Activated T-cell treated with anti-CD3 and anti-CD28 coated beads, Interleukin-2, amount 50 U/mL, for 1 hour (primary cell): Measurements from ENCODE around the gene RHOC.
"Not testable (repeated sequence)": the region's sequence is repeated elsewhere in the genome, so short reads cannot be mapped to it uniquely, and the experiment has no call there.

ENCODE experiments used
- DNase-seq: peaks from one replicate; pipeline ENCODE4 v3.0.0-alpha.2; 2020

RHOC gene

DNA sequence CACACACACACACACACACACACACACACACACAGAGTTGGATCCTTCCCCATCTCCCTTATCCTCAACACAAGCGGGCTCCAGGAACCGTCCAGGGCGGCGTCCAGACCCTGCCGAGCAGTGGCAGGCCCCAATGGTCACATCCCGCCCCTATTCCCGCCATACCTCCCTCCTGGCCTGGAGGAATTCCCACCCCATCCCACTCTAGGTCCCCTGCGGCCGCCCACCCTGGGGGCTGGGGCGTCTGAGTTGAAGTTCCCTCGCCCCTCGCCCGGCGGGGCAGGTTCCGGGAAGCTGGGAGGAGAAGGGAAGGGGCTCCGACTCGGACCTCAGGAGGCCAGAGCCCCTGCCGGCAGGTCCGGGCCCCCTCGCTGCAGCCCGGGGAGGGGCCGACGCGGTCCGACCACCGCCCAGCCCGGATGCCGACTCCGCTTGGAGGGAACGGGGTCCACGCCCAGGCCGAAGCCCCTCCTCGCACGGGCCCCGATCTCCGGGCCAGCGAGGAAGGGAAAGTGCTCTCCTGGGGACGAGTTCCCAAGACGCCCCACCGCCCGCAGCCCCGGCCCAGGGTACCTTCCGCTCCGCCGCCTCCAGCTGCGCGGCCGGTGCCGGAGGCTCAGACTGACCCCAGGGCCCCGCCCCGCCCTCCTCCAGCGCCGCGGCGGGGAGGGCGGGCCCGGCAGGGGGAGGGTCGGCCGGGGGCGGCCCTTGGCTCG, at the start of gene RHOC:
Gene RHOC, minus strand, starts transcription at position 623 of the 716 bp plus-strand sequence. CDS start 3,328 bp downstream, outside the sequence.
- DNase-seq = no peak

DNA sequence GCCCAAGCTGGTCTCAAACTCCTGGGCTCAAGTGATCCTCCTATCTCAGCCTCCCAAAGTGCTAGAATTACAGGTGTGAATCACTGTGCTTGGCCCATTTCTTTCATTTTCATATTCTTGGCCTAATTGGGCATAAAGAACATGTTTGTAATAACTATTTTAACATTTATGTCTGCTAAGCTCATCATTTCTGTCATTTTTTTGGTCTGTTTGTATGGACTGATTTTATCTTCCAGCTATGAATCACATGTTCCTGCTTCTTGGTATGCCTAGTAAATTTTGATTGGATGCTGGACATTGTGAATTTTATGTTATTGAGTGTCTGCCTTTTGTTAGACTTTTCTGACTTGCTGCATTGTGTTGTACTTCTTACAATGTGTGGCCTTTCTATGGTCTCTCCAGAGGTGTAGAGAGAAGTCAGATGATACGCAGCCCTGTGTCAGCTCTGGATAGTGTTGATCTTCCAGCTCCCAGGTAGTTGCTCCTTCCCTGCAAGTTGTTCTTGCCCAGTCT, 47.2 kb upstream of the RHOC start:
- no peak for DNase-seq

DNA sequence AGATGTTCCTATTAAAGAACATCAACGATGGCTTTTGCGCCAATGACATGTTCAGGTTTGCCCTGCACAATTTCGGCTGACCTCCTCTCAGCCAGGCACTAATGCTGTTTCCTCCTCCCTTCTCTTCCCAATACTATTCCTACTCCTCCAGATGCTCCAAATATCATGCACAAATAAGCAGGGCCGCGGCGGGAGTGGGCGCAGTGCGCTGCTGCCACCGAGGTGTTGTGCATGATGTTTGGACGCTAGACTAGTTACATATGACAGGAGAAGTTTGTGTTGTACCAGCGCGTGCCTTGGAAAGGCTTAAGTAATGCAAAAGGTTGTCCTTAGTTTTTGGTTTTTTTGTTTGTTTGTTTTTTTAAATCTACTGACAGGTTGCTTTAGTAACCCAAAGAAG, 41.5 kb upstream of the RHOC start:
- DNase-seq = no peak

DNA sequence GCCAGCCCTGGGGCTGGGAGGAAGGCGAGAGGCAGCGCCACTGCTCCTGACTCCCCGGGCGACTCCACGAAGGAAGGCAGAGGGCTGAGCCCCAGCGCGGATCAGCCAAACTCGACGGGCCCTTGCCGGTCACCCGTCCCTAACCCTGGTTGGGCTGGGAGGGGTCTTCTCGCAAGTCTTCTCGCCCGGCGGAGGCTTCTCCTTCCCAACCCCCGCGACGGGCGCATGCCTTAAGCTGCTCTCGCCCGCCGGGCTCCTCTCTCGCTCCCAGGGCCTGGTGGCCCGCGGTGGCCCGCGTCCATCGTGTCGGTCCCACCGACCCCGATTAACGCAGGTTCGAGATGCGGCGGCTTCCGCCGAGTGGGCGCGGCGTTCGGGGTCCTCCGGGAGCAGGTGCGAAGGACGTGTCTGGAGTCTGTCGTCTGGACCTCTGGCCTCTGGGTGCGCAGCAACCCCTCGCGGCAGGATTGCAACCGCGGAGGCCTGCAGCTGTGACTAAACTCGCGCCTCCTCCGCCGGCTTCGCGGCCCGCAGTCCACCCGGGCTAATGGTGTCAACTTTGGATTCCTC, 37.2 kb upstream of the RHOC start:
- DNase-seq = no peak

DNA sequence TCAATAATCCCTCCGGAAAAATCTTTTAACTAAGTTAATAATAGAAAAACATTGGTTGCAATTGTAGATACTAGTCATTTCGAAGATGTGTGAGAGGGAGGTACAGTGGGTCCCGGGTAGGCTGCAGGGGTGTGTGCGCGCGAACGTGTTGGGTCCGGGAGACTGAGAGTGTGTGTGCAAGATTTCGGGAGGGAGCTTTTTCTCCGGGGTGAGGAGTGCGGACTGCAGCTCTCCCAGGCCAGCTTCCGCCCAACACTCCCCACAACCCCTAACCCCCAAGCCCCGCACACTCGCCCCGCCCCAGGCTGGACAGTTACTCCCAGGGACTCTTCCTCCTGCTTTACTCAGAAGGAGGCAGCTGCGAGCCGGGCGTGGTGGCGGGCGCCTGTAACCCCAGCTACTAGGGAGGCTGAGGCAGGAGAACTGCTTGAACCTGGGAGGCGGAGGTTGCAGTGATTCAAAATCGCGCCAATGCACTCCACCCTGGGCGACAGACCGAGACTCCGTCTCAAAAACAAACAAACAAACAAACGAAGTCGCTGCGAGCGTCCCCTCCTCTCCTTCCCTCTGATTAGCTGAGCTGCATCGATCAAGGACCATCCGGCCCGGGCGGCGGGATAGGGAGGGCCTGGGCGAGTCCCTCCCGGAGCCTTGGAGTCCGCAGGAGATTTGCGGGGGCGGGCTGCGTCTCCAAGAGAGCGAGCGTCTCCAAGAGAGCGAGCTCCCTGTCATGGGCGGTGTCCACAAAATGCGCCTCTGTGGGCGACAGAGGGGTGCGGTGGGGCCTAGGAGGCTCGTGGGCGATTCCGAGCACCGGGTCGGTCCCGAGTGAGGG, 36.5 kb upstream of the RHOC start:
- DNase-seq = no peak

DNA sequence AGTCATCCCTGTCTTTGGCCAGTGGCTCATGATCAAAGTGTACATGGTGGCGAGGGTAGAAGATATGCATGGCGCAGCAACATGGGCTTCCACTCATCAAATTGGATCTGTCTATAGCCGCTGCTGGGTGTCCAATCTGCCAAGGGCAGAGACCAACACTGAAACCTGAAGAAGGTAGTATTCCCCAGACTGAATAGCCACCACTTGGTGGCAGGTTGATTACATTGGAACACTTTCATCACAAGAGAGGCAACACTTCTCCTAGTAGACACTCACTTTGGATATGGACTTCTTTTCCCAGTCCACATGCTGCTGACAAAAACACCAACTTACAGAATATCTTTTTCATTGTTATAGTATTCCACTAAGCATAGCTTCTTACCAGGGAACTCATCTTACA, 30.6 kb upstream of the RHOC start:
- no peak for DNase-seq

DNA sequence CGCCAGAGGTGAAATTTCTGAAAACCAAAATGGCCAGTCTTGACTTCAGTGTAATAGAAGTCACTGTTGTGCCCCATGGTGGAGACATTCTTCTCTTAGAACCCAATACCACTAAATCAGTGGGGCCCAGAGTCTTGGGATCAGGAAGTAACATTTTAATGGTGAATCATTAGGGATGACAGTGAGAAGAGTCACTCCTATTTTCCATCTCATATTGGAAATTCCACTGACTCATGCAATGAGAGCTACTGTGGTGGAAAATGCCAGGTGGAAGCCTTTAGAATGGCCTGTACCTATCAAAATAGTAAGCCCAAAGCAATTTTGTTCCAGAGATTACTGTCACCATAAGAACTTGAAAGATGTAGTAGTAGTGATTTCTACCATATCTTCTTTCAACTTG, 28.8 kb upstream of the RHOC start:
- no peak for DNase-seq

DNA sequence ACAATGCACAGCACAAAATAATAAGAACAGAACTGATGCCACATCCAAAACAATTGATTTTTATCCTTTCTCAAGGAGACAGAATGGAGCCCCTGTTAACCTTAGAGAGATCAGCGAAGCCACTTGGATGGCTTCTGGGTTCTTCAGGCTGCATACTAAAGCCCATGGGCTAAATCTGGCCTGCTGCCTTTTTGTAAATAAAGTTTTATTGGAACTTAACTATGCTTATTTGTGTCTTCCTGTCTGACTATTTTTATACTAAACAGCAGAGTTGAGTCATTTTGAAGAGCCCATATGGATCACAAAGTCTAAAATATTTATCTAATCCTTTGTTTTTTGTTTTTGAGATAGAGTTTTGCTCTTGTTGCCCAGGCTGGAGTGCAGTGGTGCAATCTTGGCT, 24.5 kb upstream of the RHOC start:
- no peak for DNase-seq

DNA sequence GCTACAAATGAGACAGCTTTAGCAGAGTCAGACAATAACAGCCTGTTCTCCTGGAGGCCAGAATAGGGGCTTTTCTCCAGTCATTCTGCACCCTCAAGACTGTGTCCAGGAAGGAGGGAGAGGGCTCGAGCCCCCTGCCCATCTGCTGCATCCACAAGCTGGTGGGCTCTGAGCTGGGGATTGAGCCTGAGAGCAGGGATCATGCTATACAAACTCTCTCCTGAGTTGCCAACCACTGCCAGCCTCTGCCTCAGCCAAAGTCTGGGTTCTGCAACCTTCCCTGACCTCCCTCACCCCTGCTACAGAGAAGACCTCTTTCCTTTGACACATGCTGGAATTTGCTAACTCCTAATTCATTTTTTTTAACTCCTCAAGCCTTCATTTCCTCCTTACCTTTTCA, 23.0 kb upstream of the RHOC start:
- no peak for DNase-seq

DNA sequence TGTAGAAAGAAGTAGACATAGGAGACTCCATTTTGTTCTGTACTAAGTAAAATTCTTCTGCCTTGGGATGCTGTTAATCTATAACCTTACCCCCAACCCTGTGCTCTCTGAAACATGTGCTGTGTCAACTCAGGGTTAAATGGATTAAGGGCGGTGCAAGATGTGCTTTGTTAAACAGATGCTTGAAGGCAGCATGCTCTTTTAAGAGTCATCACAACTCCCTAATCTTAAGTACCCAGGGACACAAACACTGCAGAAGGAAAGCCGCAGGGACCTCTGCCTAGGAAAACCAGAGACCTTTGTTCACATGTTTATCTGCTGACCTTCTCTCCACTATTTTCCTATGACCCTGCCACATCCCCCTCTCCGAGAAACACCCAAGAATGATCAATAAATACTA, 22.1 kb upstream of the RHOC start:
- DNase-seq = not testable (repeated sequence)

DNA sequence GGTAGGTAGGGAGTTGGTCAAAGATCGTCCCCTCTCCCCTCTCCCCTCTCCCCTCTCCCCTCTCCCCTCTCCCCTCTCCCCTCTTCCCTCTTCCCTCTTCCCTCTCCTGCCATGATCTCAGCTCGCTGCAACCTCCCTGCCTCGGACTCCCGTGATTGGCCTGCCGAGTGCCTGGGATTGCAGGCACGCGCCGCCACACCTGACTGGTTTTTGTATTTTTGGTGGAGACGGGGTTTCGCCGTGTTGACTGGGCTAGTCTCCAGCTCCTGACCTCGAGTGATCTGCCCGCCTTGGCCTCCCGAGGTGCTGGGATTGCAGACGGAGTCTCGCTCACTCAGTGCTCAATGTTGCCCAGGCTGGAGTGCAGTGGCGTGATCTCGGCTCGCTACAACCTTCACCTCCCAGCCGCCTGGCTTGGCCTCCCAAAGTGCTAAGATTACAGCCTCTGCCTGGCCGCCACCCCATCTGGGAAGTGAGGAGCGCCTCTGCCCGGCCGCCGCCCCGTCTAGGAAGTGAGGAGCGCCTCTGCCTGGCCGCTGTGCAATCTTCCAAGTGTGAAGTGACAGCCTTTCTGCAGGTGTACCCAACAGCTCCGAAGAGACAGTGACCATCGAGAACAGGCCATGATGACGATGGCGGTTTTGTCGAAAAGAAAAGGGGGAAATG, 21.5 kb upstream of the RHOC start:
- DNase-seq = not testable (repeated sequence)

DNA sequence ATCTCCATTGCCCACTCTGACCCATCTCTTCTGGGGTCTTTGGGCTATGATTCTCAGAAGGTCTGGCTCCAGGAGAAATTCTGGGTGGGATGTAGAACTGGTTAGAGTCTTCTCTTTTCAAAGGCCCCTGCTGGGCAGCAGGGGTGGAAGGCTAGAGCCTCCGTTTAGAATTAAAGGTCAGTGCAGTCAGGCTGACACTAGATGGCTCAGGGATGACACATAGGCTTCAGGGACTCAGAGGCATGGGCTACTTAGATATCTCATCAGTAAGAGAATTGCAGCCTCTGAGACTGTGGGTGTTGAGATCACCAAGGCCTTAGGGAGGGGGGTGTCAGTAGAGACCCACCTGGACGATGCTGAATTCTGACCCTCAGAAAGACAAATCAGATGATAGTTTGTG, 20.8 kb upstream of the RHOC start:
- no peak for DNase-seq

DNA sequence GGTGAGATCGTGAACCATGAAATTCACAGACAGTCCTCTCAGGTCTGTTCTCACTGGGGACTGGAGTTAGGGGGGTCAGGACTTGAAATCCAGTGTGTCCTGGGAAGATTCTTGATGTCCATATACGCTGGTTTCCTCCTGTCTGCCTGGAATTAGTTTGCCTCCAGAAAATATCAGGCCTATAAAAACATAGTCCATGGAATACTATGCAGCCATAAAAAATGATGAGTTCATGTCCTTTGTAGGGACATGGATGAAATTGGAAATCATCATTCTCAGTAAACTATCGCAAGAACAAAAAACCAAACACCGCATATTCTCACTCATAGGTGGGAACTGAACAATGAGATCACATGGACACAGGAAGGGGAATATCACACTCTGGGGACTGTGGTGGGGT, 17.3 kb upstream of the RHOC start:
- DNase-seq = not testable (repeated sequence)

DNA sequence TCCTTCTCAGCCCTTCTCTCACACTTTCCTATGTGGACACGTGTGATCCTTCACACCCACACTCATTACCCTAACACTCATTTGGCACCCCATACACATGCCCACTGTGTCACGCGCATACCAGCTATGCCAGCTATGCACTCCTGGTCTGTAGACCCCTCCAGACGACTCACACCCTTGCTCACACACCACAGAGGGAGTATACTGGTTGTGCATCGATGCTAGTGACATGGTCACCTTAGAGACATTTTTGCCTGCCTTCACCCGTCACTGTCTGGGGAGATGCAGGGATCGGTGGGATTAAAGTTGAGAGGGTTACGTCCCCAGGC, 16.5 kb upstream of the RHOC start:
- no peak for DNase-seq

DNA sequence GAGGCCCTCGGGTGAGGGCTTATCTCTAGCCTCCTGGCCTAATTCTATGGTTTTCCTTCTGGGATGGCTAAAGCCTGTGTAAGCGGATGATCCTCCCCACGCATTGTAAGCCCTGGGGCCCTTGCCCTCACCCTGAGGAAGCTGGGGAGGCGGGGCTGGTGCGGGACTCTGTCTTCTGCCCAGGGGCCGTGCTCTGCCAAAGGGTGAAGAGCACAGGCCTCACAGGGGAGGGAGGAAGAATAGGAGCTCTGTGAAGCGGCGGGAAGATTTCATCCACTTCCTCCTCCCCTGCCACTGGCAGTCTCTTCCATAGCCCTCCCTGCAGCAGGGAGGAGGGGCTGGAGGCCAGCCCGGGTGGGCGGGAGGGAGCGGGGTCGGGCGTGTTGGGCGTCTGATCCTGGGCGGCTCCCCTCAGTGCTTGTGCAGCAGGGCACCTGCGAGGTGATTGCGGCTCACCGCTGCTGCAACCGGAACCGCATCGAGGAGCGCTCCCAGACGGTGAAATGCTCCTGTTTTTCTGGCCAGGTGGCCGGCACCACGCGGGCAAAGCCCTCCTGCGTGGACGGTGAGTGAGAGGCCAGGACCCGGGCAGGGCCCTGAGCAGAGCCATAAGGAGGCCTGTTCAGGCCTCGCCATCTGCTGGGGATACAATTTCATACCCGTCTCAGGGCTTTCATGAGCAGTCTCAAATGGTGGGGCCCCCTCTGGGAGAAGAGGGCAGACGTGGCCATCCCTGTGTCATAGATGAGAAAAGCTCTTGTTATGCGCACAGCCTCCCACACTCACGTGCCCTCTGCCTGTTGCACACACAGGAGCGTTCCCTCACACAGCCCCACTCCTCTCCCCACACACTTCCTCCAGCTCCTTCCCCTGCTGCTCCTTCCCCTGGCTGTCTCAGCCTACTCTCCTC, 15.9 kb upstream of the RHOC start:
- DNase-seq = no peak

DNA sequence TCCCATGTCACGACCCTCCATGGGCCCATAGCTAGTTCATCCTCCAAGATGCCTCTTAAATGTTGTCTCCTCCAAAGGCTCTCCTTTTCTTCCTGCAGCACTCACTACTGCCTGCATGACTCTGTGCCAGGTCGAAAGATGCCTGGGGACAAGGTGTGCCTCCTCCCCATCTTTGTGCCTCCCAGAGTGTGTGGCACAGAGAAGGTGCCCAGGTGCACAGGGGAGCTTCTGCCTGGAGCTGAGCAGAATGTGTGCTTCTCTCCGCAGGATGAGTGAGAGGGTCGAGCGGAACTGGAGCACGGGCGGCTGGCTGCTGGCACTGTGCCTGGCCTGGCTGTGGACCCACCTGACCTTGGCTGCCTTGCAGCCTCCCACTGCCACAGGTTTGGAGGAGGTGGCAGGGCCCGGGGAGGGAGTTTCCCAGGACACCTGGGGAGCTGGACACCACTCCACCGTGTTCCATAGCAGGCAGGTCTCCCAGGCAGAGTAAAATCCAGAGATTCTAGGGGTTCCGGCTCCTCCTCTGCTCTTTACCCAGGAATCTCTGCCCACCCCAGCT, 15.1 kb upstream of the RHOC start:
- DNase-seq = no peak

DNA sequence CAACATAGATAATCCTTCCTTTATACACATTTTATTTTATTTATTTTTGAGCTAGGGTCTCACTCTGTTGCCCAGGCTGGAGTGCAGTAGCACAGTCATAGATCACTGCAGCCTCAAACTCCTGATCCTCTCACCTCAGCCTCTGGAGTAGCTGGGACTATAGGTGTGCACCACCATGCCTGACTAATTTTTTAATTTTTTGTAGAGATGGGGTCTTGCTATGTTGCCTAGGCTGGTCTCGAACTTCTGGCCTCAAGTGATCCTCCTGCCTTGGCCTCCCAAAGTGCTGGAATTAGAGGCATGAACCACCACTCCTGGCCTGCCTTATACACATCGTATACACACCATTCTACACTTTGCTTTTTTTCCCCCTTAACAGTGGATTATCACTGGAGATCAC, 14.4 kb upstream of the RHOC start:
- DNase-seq = not testable (repeated sequence)

DNA sequence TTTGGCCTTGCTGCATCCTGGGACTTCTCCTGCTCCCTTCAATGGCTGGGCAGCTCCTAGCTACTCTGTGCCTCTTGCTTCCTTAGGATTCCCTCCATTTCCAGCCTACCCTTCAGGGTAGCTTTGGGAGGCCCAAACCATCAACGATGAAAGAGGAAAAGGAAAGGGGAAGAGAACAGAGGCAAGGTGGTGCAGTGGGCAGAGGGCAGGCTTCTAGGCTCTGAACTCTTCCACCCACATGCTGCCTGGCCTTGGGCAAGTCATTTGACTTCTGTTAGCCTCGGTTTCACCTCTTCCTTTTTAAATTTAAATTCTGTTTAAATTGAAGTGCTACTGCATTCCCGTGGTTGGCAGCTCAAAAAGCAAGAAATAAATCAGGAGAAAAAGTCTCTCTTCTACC, 13.9 kb upstream of the RHOC start:
- no peak for DNase-seq

DNA sequence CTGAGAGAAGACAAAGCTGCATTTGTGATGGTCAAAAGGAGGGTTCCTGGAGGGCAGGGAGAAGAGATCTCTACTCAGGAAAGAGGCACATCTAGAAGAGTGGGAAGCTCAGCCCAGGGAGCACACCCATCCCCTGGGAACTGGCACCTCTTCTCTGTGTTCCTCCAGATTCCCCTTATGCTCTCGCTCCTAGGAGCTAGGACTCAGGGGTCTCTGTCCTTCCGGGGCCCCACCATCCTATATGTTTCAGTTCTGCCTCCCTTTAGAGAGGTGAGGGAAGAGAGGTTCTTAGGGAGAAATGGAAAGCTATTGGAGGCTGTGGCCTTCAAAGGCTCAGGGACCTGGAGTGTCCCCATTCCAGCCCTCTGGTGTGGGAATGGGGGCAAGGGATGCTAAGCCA, 12.8 kb upstream of the RHOC start:
- no peak for DNase-seq

DNA sequence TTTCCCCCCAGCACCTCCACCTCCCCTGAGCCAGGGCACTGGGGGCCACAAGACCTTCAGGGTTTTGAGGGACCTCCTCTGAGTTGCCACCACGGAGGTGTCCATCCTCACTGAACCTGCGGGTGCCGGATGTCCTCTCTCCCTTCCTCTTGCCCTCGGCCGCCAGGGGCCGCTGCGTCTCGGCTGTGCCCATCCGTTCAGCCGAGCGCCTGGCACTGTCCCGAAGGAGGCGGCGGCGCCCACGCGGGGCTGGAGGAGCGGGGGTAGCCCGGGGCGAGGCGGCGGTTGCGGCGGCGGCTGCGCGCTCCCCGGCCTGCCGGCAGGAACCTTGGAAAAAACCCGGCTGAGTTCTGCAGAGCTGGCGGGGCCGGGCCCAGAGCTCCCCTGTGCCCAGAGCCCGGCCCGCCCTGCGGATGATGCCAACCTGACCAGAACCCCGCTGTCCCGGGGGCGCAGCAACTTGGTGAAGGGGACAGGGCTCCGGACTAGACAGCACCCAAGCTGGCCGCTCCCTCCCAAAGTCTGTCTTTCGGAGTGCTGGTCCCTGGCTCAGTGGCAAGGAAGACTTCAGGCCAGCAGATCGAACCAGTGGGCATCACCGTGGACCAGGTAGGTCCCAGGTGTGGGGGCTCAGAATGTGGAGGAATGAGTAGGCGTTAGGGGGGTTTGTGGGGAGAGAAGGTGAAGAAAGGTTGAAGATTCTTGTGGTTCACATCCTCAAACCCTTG, 11.9 kb upstream of the RHOC start:
- peak; percentile 75 for DNase-seq

DNA sequence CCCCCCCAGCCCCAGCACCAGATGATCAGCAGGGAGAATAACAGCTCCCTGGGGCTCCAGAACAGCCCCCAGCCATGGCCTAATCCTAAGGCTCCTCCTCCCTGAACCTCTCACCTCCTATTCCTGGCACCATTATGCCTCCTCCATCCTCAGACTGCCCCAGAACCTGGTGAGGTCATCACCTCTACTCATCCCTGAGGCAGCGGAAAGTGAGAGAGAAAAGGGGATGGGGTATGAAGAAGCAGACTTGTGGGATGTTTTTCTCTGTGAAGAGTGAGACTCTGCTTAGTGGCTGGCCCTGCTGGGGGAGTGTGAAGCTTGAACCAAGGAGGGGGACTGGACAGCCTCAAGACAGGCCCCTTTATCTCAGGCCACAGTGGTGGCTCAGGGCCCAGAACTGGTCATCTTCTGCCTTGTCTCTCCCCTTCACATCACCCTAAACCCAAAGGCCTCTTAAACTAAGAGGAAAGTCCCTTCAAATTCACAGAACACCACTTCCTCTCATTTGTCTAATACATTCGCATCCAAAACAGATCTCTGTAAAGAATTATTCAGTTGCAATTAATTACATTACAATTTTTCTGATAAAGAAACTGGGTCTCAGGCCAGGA, 10.4 kb upstream of the RHOC start:
- no peak for DNase-seq
